Calu3 (cell line): Measurements from ENCODE around the gene GBF1. TPM values are rescaled to one million over a fixed set of nuclear protein-coding genes. Genes with fewer than 3 reads are reported as not detected.

Source experiments
- BruUV-seq: library from RNA; stranded (reverse); fragments of 400-500 nt; replicated peaks from 2 replicates; lab custom pipeline; 2021; lab: Mats Ljungman, UMichigan
- CTCF ChIA-PET: fragments of 300-600 bp; sonication (Branson Sonifier 250); formaldehyde crosslinking; loops from one replicate; lab custom pipeline; 2022; ENCODE audit warnings: antibody characterized with exemption; lab: Charles Lee
- DNase-seq: peaks from one replicate; pipeline ENCODE4 v3.0.0; 2022
- H3K27ac Mint-ChIP-seq: one replicate; pipeline ENCODE4 v1.8.0; 2022; ENCODE audit warnings: mixed read lengths; ENCODE audit not compliant: unreplicated experiment
- H3K27me3 Mint-ChIP-seq: one replicate; pipeline ENCODE4 v1.8.0; 2022; ENCODE audit warnings: mixed read lengths; ENCODE audit not compliant: unreplicated experiment
- H3K36me3 Mint-ChIP-seq: one replicate; pipeline ENCODE4 v1.8.0; 2022; ENCODE audit warnings: mild to moderate bottlenecking, moderate library complexity, mixed read lengths; ENCODE audit not compliant: insufficient read depth, unreplicated experiment
- H3K4me1 Mint-ChIP-seq: one replicate; pipeline ENCODE4 v1.8.0; 2022; ENCODE audit warnings: mild to moderate bottlenecking, low read depth, mixed read lengths; ENCODE audit not compliant: unreplicated experiment
- H3K4me3 Mint-ChIP-seq: one replicate; pipeline ENCODE4 v1.8.0; 2022; ENCODE audit warnings: mild to moderate bottlenecking, low read depth, moderate library complexity, mixed read lengths; ENCODE audit not compliant: unreplicated experiment
- H3K9me3 Mint-ChIP-seq: one replicate; pipeline ENCODE4 v1.8.0; 2022; ENCODE audit warnings: low read depth, mixed read lengths; ENCODE audit not compliant: unreplicated experiment
- intact Hi-C: fragments of 100-400 bp; cut with micrococcal nuclease; formaldehyde crosslinking; loops from one replicate; pipeline ENCODE4 v1.10.0; 2022; ENCODE audit not compliant: unreplicated experiment
- total RNA-seq: library from RNA; stranded (reverse); gene quantifications from 2 replicates; pipeline ENCODE4 v1.2.3, GENCODE V29; 2022
- TF ChIP-seq, protein P1 (sequence below): fragments of 200-600 bp; IDR thresholded peaks from one replicate; pipeline ENCODE4 v1.8.0; 2022; ENCODE audit warnings: antibody characterized with exemption; ENCODE audit not compliant: unreplicated experiment

Gene GBF1
- total RNA-seq, 1 experiment from 2014 or later = 36.1 TPM

DNA sequence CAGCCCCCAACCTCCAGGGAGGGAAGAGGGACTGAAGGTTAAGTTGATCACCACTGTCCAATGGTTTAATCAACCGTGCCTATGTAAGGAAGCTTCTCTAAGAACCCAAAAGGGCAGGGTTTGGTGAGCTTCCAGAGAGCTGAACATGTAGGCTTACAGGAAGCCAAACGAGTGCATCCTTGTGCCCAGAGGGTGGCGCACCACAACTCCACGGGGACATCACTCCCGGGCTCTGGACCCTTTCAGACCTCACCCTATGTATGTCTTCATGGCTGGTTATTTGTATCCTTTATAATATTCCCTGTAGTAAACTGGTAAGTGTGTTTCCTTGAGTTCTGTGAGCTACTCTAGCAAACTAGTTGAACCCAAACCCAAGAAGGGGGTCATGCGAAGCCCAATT is 138.7 kb downstream of the GBF1 start:
- H3K4me1 Mint-ChIP-seq = no peaks in the 10 kb centered on the region
- H3K27ac Mint-ChIP-seq = no peak overlapping the region
- no peak overlapping the region for H3K4me3 Mint-ChIP-seq
- no peaks in the 10 kb centered on the region for H3K9me3 Mint-ChIP-seq
- BruUV-seq = no TSS peak
- peaks cover 33% of the 10 kb centered on the region for H3K36me3 Mint-ChIP-seq
- CTCF ChIA-PET = no interaction called here
- TF ChIP-seq, protein P1, sequence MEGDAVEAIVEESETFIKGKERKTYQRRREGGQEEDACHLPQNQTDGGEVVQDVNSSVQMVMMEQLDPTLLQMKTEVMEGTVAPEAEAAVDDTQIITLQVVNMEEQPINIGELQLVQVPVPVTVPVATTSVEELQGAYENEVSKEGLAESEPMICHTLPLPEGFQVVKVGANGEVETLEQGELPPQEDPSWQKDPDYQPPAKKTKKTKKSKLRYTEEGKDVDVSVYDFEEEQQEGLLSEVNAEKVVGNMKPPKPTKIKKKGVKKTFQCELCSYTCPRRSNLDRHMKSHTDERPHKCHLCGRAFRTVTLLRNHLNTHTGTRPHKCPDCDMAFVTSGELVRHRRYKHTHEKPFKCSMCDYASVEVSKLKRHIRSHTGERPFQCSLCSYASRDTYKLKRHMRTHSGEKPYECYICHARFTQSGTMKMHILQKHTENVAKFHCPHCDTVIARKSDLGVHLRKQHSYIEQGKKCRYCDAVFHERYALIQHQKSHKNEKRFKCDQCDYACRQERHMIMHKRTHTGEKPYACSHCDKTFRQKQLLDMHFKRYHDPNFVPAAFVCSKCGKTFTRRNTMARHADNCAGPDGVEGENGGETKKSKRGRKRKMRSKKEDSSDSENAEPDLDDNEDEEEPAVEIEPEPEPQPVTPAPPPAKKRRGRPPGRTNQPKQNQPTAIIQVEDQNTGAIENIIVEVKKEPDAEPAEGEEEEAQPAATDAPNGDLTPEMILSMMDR = no peak
- intact Hi-C loops = no loop called here
- DNase-seq = no peak
- no peaks in the 10 kb centered on the region for H3K27me3 Mint-ChIP-seq

DNA sequence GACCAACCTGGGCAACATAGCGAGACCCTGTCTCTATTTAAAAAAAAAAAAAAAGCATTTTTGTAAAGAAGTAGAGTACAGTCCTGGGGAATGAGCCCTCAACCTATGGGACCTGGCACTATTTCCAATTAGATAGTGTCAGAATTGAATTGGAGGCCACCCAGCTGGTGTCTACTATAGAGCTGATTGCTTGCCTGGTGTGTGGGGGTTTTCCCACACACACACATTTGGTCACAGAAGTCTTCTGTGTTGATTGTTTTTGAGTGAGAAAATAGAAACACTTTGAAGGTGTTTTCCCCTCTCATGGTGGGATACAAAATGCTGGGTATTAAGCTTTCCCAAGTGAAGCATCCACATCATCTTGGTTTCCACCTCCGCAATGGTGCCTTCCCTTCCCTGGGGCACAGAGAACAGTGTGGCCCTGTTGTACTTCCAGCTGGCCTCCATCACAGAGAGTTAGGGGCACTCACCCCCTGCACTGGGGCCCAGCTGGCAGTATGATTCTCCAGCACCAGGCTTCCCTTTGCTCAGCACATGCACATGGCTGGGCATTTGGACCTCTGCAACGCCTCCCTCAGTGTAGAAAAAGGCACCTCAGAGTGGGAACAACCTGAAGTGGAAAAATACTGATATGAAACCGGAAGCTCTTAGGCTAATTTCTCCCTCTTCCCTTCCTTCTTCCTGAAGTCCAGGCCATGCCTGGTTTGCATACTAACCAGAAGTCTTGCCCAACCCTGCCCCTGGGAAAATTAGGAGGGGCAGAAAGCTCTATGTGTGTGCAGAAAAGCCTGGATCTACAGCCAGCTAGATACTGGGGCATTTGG is 139.5 kb downstream of the GBF1 start:
- DNase-seq = no peak
- TF ChIP-seq, protein P1 = no peak
- intact Hi-C loops = no loop called here
- Mint-ChIP-seq H3K36me3 (peaks cover 28% of the 10 kb centered on the region), H3K4me3 (no peak overlapping the region), H3K27ac (no peak overlapping the region), H3K9me3 (no peaks in the 10 kb centered on the region), H3K4me1 (peaks cover 4% of the 10 kb centered on the region), H3K27me3 (no peaks in the 10 kb centered on the region)
- BruUV-seq = no TSS peak
- CTCF ChIA-PET = interaction anchor here (0.7 kb wide), 1 partner anchor 247 kb away, joined by 5 read pairs; no protein-coding TSS in a partner anchor

DNA sequence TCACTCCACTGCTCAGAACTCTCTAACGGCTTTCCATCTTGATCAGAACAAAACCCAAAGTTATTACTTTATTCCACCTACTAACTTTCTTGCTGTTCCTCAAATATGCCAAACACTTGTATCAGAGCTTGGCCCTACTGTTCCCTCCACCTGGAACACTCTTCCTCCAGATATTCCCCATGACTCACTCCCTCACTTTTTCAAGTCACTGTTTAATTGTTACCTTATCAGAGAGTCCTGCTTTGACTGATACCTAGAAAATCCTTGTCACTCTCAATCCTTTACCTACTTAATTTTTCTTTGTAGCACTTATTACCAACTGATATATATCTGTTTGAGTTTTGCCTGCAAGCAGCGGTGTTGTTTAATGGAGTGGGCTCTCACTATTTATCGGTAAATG is 144.6 kb downstream of the GBF1 start:
- H3K36me3 Mint-ChIP-seq = peaks cover 14% of the 10 kb centered on the region
- no peaks in the 10 kb centered on the region for H3K9me3 Mint-ChIP-seq
- no peak for DNase-seq
- peaks cover 16% of the 10 kb centered on the region for H3K4me1 Mint-ChIP-seq
- BruUV-seq = no TSS peak
- intact Hi-C loops = no loop called here
- no peak overlapping the region for H3K27ac Mint-ChIP-seq
- TF ChIP-seq, protein P1 = no peak
- H3K27me3 Mint-ChIP-seq = no peaks in the 10 kb centered on the region
- CTCF ChIA-PET = no interaction called here
- no peak overlapping the region for H3K4me3 Mint-ChIP-seq

DNA sequence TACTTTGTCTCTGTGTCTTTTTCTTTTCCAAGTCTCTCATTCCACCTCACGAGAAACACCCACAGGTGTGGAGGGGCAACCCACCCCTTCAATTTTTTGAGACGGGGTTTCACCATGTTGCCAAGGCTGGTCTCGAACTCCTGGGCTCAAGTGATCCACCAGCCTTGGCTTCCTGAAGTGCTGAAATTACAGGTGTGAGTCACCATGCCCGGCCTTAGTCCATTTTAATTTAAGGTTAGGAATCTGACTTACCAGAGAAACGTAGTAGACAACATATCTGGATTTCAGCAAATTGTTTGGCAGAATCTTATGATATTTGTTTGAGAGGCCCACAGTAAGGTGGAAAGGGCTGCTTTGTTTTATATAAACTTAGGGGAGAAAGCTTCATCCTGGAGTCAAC is 147.0 kb downstream of the GBF1 start:
- BruUV-seq = no TSS peak
- H3K36me3 Mint-ChIP-seq = peaks cover 30% of the 10 kb centered on the region
- DNase-seq = no peak
- H3K9me3 Mint-ChIP-seq = no peaks in the 10 kb centered on the region
- TF ChIP-seq, protein P1 = no peak
- intact Hi-C loops = no loop called here
- H3K4me1 Mint-ChIP-seq = peaks cover 16% of the 10 kb centered on the region
- no peak overlapping the region for H3K4me3 Mint-ChIP-seq
- no peaks in the 10 kb centered on the region for H3K27me3 Mint-ChIP-seq
- H3K27ac Mint-ChIP-seq = no peak overlapping the region
- CTCF ChIA-PET = no interaction called here
